ENCODE measurements around the gene FBXO28. TPM values are rescaled to one million over a fixed set of nuclear protein-coding genes. Genes with fewer than 3 reads are reported as not detected.

Gene FBXO28
- total RNA-seq, 1 experiment from 2014 or later: 82.6 TPM

- TF ChIP-seq EZH2phosphoT487 (IDR thresholded peaks at IDR 0.05; ENCODE audit: borderline replicate concordance, low read length): no peak
- no peak for TF ChIP-seq EZH2 (IDR thresholded peaks at IDR 0.05; ENCODE audit: low read length, unreplicated experiment)
- TF ChIP-seq CTCF (conservative IDR thresholded peaks at IDR 0.05; ENCODE audit: low read depth, low read length): no peak
Observed at GRCh38 chr1:224182057-224182865, 68.3 kb downstream of the FBXO28 start.

DNA sequence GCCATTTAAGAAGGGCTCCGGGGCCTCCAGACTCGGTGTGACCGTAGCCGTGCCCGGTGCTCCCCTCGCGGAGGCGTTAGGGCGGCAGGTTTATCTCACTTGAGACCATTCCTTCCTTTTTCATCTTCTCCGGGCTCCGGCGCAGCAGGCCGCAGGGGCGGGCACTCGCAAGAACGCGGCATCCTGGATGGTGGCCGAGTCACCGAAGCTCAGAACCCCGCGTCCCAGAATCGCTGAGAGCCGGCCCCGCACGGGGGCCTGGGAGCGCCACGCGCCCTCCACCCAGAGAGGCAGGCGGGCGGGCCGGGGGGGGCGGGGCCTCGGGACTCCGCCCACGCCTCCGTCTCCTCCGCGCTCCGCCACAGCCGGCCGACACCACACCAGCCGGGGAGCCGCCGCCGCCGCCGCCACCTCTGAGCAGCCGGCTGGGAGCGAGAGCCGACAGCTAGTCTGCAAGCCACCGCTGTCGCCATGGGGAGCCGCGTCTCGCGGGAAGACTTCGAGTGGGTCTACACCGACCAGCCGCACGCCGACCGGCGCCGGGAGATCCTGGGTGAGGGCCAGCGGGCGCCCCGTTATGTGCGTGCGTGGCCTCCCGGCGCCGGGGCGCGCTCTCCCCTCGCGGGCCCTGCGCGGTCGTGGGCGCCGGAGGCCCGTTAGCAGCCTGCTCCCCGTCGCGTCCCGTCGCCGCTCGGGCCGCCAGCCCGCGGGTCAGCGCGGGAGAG lies 69.1 kb downstream of the FBXO28 start, which contains the start of gene DEGS1:
Gene DEGS1 (plus strand): TSS at position 375 of the 725 bp plus-strand sequence. CDS start 97 bp downstream, at position 472.
- TF ChIP-seq CTCF (conservative IDR thresholded peaks at IDR 0.05; ENCODE audit: low read depth, low read length) (no peak), EZH2 (IDR thresholded peaks at IDR 0.05; ENCODE audit: low read length, unreplicated experiment) (no peak), EZH2phosphoT487 (IDR thresholded peaks at IDR 0.05; ENCODE audit: borderline replicate concordance, low read length) (no peak)
- Histone ChIP-seq H3F3A (ENCODE audit: low read length, unreplicated experiment) (no peaks in the 10 kb centered on the region), H3K9me3 (ENCODE audit: low read length) (no peaks in the 10 kb centered on the region), H3K4me2 (ENCODE audit: low read length) (peak within 1 kb of the TSS; percentile 84), H3K4me1 (ENCODE audit: insufficient read depth, low read length) (peaks cover 26% of the 10 kb centered on the region), H3K9me2 (replicated peaks; ENCODE audit: low read length) (no peaks in the 10 kb centered on the region), H3K9ac (ENCODE audit: low read length) (peak within 1 kb of the TSS; percentile 79), H3K27me3 (ENCODE audit: low read length) (no peaks in the 10 kb centered on the region), H3K27ac (ENCODE audit: low read length) (peak within 1 kb of the TSS; percentile 59), H3K36me3 (ENCODE audit: low read depth, low read length) (no peaks in the 10 kb centered on the region), H4K20me1 (ENCODE audit: low read length) (peaks cover 8% of the 10 kb centered on the region; the same call in 1 of the 2 replicates), H3K79me2 (ENCODE audit: low read length) (peaks cover 49% of the 10 kb centered on the region), H2AFZ (ENCODE audit: low read length) (peak within 1 kb of the TSS; percentile 71), H3K4me3 (ENCODE audit: low read length) (peak within 1 kb of the TSS; percentile 69)
- DNase-seq (peak; percentile 92), ATAC-seq (peak; percentile 84)
- ChIA-PET POLR2A (ENCODE audit: unreplicated experiment) (interaction anchor here (0.5 to 0.7 kb wide), 5 partner anchors 9 to 182 kb away, joined by 3 to 9 read pairs (median 3); no protein-coding TSS in a partner anchor), CTCF (interaction anchor here (0.6 kb wide), 1 partner anchor 101 kb away, joined by 7 read pairs; no protein-coding TSS in a partner anchor)
- no TSS peak for BruUV-seq (replicated peaks)
- intact Hi-C loops (cut with micrococcal nuclease): loop anchor here (5.0 kb wide), 1 partner anchor 66 kb away; no protein-coding TSS in a partner anchor

More at GRCh38 chr1:224182057-224182865, 68.3 kb downstream of the FBXO28 start:
- H3K27ac ChIP-seq (ENCODE audit: low read length): peak overlapping the region; percentile 59
- peak overlapping the region; percentile 71 for H2AFZ ChIP-seq (ENCODE audit: low read length)
- H3F3A ChIP-seq (ENCODE audit: low read length, unreplicated experiment): no peaks in the 10 kb centered on the region
- DNase-seq (peak; percentile 26), ATAC-seq (0 out of 2 replicates have a peak, but pooled peaks have one; percentile 1)
- no peaks in the 10 kb centered on the region for H3K9me3 ChIP-seq (ENCODE audit: low read length)
- H3K4me1 ChIP-seq (ENCODE audit: insufficient read depth, low read length): peaks cover 26% of the 10 kb centered on the region
- CTCF ChIA-PET: interaction anchor here (0.6 kb wide), 1 partner anchor 102 kb away, joined by 7 read pairs; no protein-coding TSS in a partner anchor
- H3K9me2 ChIP-seq (replicated peaks; ENCODE audit: low read length): no peaks in the 10 kb centered on the region
- POLR2A ChIA-PET (ENCODE audit: unreplicated experiment): interaction anchor here (0.6 to 0.7 kb wide), 4 partner anchors 13 to 183 kb away, joined by 3 to 9 read pairs (median 4); no protein-coding TSS in a partner anchor
- H3K4me3 ChIP-seq (ENCODE audit: low read length): peak overlapping the region; percentile 69
- H3K79me2 ChIP-seq (ENCODE audit: low read length): peaks cover 41% of the 10 kb centered on the region
- peak overlapping the region; percentile 79 for H3K9ac ChIP-seq (ENCODE audit: low read length)
- H3K4me2 ChIP-seq (ENCODE audit: low read length): peak overlapping the region; percentile 84
- no peaks in the 10 kb centered on the region for H3K36me3 ChIP-seq (ENCODE audit: low read depth, low read length)
- TSS peak; percentile 89 for BruUV-seq (replicated peaks)
- no peaks in the 10 kb centered on the region for H3K27me3 ChIP-seq (ENCODE audit: low read length)
- intact Hi-C loops (cut with micrococcal nuclease): loop anchor here (5.0 kb wide), 1 partner anchor 65 kb away; no protein-coding TSS in a partner anchor
- peaks cover 8% of the 10 kb centered on the region; the same call in 1 of the 2 replicates for H4K20me1 ChIP-seq (ENCODE audit: low read length)
